Adrenal gland (tissue), 5 donors: ENCODE data around the gene APRT.

Source experiments
- CTCF ChIP-seq, 6 experiments: fragments of 450-650 bp in 4 of 6; fragments of 200-600 bp in 2 of 6; sonication (generic) in 1 of 6; IDR thresholded peaks; 1 replicate in 5 of 6; 2 replicates in 1 of 6; pipeline versions ENCODE4 v1.5.1 to v1.8.0; 2016 to 2021; ENCODE audit warnings: antibody characterized with exemption in 6 of 6, mild to moderate bottlenecking in 2 of 6, moderate library complexity in 1 of 6
- POLR2A ChIP-seq, 2 donors: fragments of 450-650 bp; IDR thresholded peaks; one replicate each; pipeline ENCODE4 v1.6.1; 2017; ENCODE audit warnings: antibody characterized with exemption in 2 of 2, mild to moderate bottlenecking in 2 of 2, moderate library complexity in 1 of 2
- donor health status: DM: no; HTN: no; CAD: no.

GRCh38 chr16:88855736-88856121 lies 44.0 kb upstream of the APRT start:
- no peak for TF ChIP-seq POLR2A (IDR thresholded peaks at IDR 0.05)
- TF ChIP-seq CTCF (IDR thresholded peaks at IDR 0.05) = no peak
